NCI-H2081 treated with DMSO at 0.1 percent for 48 hours (cell line): ENCODE measurements around the gene CACNB4.

Experiments used
- DNase-seq: peaks from one replicate; lab custom pipeline; 2025; lab: John Stamatoyannopoulos, UW

The CACNB4 gene

GRCh38 chr2:151975460-151976414, 123.1 kb downstream of the CACNB4 start:
- no peak for DNase-seq

GRCh38 chr2:151974988-151975387, 123.9 kb downstream of the CACNB4 start:
- DNase-seq: no peak

GRCh38 chr2:151973901-151974199, 125.0 kb downstream of the CACNB4 start:
- no peak for DNase-seq

- no peak for DNase-seq
Measured at GRCh38 chr2:151973013-151973900, 125.6 kb downstream of the CACNB4 start.

- DNase-seq: no peak
Measured at GRCh38 chr2:151972241-151973012, 126.4 kb downstream of the CACNB4 start.

GRCh38 chr2:151971301-151972051, 127.4 kb downstream of the CACNB4 start:
- no peak for DNase-seq

GRCh38 chr2:151968770-151969470, 129.9 kb downstream of the CACNB4 start:
- no peak for DNase-seq

- no peak for DNase-seq
Measured at GRCh38 chr2:151967829-151968722, 130.8 kb downstream of the CACNB4 start.

- DNase-seq: no peak
Measured at GRCh38 chr2:151965884-151966283, 133.0 kb downstream of the CACNB4 start.

- no peak for DNase-seq
Measured at GRCh38 chr2:151961558-151961957, 137.3 kb downstream of the CACNB4 start.

GRCh38 chr2:151959238-151959637, 139.6 kb downstream of the CACNB4 start:
- no peak for DNase-seq

GRCh38 chr2:151953467-151953866, 145.4 kb downstream of the CACNB4 start:
- DNase-seq: no peak

- DNase-seq: no peak
Measured at GRCh38 chr2:151952691-151953456, 146.0 kb downstream of the CACNB4 start.

- DNase-seq: no peak
Measured at GRCh38 chr2:151947813-151948165, 151.1 kb downstream of the CACNB4 start.

GRCh38 chr2:151946899-151947812, 151.7 kb downstream of the CACNB4 start:
- DNase-seq: no peak

GRCh38 chr2:151946250-151946884, 152.5 kb downstream of the CACNB4 start:
- DNase-seq: no peak

GRCh38 chr2:151945602-151946001, 153.2 kb downstream of the CACNB4 start:
- no peak for DNase-seq
